HL-60 (cell line): ENCODE results near the gene FAM117A.

ENCODE experiments used
- CTCF ChIP-seq: IDR thresholded peaks from one replicate; pipeline ENCODE4 v1.5.1; 2011; ENCODE audit warnings: low read length, control low read depth, inconsistent platforms; ENCODE audit not compliant: insufficient read depth
- GABPA ChIP-seq: IDR thresholded peaks from 2 replicates; pipeline ENCODE4 v1.6.1; 2012; ENCODE audit warnings: low read depth
- POLR2AphosphoS5 ChIP-seq: IDR thresholded peaks from 2 replicates; pipeline ENCODE4 v1.6.1; 2012; ENCODE audit warnings: low read depth
- REST ChIP-seq: IDR thresholded peaks from 2 replicates; pipeline ENCODE4 v1.6.1; 2012; ENCODE audit warnings: low read depth; ENCODE audit not compliant: insufficient replicate concordance
- SPI1 ChIP-seq: IDR thresholded peaks from 2 replicates; pipeline ENCODE4 v1.6.1; 2012; ENCODE audit warnings: low read depth, mild to moderate bottlenecking, borderline replicate concordance

- TF ChIP-seq REST, result no peak
- no peak for TF ChIP-seq CTCF
- TF ChIP-seq POLR2AphosphoS5, result peak; percentile 44; the same call in 1 of the 2 replicates
- no peak for TF ChIP-seq GABPA
- TF ChIP-seq SPI1, result no peak
These were observed 40.5 kb downstream of the FAM117A start for GRCh38 chr17:49723423-49723822.
